Measurements from ENCODE around the gene ATP7A. TPM values are rescaled to one million over a fixed set of nuclear protein-coding genes. Genes with fewer than 3 reads are reported as not detected.

Gene ATP7A
- polyA plus RNA-seq, 1 donor from 2014 or later = 6.2 TPM

DNA sequence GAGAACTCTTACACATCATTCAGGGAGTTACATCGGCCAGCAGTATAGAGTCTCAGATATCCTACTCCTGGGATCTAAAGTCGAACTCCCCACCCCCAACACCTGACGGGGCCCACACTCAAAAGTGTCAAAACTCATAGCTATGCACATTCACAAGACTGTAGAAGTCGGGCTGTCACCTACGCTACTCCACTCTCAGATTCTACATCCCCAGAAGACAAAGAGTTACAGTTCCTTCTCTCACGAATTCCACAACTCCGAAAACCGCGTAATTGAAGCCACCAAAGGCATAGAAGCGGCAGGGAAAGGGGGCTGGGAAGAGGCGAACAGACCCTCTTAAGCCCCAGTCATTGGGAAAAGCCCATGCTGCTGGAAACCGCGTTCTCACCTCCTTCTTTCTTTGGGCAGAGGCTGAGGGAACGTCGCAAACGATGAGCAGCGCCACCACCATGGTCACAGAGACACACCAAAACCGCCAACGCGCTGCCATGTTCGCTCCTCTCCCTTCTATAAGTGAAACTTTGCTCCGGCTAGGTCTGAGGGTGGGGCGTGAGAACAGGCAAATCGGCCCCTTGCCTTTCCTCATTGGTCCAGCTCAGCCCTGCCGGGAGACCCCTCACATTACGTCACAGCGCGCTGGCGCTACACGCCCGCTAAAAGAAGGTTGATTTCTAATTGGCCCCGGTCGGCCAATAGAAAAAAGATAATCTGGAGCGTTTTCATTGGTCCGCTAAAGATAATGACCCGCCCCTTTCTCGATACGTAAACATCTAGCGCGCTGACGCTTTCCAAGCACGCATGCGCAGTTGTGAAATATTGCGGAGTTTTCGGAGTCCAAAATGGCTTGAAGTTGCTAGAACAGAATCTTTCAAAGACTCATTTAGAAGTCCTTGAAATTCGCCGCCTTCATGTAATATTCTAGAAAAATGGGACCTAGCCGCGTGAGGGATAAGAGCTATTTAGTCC is 15.3 kb upstream of the ATP7A start, which contains the start of gene MAGT1:
TSS of gene MAGT1 (minus strand) at position 515 of the 966 bp plus-strand sequence. CDS start at position 490, 25 bp downstream.
- Histone ChIP-seq H3K79me2 (replicated peaks; ENCODE audit: insufficient read depth, low read length) (peaks cover 12% of the 10 kb centered on the region), H3F3A (ENCODE audit: insufficient read depth, low read length, poor library complexity, severe bottlenecking) (no peaks in the 10 kb centered on the region), H3K27ac (ENCODE audit: low read length) (peak within 1 kb of the TSS; percentile 83), H3K36me3 (ENCODE audit: insufficient read depth, low read length) (no peaks in the 10 kb centered on the region), H4K20me1 (ENCODE audit: insufficient read depth) (no peaks in the 10 kb centered on the region), H3K9me2 (ENCODE audit: insufficient read depth, low read length) (no peaks in the 10 kb centered on the region), H2AFZ (ENCODE audit: low read depth, low read length) (peak within 1 kb of the TSS; percentile 52), H3K4me3 (ENCODE audit: low read length) (peak within 1 kb of the TSS; percentile 79), H3K27me3 (ENCODE audit: insufficient read depth, low read depth, low read length) (no peaks in the 10 kb centered on the region), H3K9ac (ENCODE audit: low read length) (peak within 1 kb of the TSS; percentile 58), H3K9me3 (ENCODE audit: low read length) (no peaks in the 10 kb centered on the region), H3K4me2 (ENCODE audit: low read length) (peak within 1 kb of the TSS; percentile 62)
- no peak for TF ChIP-seq EP300 (conservative IDR thresholded peaks at IDR 0.05; ENCODE audit: poor library complexity, severe bottlenecking)
- TF ChIP-seq TAF1 (IDR thresholded peaks at IDR 0.05; ENCODE audit: low read depth) = peak; percentile 14
- TF ChIP-seq MXI1 (conservative IDR thresholded peaks at IDR 0.05; ENCODE audit: poor library complexity, severe bottlenecking) = peak; percentile 71
- TF ChIP-seq POLR2AphosphoS5 (IDR thresholded peaks at IDR 0.05) = peak; percentile 38

DNA sequence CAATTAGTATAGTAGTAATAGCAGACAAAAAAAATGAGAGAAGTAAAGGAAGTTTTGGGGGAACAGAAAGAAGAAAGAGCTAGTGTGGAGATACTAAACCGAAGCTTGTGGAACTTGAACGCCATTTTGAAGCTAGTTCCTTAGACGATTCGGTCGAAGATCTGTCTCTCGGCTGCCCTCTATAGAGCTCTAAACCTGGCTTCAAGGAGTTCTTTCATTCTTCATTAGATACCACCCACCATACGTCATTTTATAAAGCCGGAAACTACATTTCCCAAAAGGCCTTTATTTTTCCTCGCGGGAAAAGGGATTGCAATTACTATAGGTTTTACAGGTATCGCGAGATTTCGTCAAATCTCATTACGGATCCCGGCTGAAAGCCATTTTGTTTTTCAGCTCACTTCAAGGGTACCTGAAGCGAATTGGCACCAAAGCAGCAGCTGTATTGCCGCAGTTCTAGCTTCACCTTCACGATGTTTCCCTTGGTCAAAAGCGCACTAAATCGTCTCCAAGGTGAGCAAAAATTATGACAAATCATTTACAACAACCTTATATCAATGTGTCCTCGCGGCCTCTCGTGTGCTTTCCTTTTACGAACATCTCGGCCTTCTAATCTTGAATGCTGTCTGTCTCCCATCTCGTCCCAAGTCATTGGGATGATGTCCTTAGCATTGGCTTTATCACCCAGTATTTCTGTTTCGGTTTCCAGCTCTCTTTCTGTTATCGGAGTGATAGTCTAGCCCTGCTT is 11.2 kb upstream of the ATP7A start, which contains the start of gene COX7B:
TSS of gene COX7B (plus strand) at position 388 of the 748 bp plus-strand sequence. CDS start at position 474, 86 bp downstream.
- peak within 1 kb of the TSS; percentile 40 for H2AFZ ChIP-seq (ENCODE audit: low read depth, low read length)
- peak; percentile 51 for TF ChIP-seq RAD21 (conservative IDR thresholded peaks at IDR 0.05)
- TF ChIP-seq EP300 (conservative IDR thresholded peaks at IDR 0.05; ENCODE audit: poor library complexity, severe bottlenecking) = no peak
- TF ChIP-seq POLR2AphosphoS5 (IDR thresholded peaks at IDR 0.05) = peak; percentile 93
- TF ChIP-seq, protein P1, sequence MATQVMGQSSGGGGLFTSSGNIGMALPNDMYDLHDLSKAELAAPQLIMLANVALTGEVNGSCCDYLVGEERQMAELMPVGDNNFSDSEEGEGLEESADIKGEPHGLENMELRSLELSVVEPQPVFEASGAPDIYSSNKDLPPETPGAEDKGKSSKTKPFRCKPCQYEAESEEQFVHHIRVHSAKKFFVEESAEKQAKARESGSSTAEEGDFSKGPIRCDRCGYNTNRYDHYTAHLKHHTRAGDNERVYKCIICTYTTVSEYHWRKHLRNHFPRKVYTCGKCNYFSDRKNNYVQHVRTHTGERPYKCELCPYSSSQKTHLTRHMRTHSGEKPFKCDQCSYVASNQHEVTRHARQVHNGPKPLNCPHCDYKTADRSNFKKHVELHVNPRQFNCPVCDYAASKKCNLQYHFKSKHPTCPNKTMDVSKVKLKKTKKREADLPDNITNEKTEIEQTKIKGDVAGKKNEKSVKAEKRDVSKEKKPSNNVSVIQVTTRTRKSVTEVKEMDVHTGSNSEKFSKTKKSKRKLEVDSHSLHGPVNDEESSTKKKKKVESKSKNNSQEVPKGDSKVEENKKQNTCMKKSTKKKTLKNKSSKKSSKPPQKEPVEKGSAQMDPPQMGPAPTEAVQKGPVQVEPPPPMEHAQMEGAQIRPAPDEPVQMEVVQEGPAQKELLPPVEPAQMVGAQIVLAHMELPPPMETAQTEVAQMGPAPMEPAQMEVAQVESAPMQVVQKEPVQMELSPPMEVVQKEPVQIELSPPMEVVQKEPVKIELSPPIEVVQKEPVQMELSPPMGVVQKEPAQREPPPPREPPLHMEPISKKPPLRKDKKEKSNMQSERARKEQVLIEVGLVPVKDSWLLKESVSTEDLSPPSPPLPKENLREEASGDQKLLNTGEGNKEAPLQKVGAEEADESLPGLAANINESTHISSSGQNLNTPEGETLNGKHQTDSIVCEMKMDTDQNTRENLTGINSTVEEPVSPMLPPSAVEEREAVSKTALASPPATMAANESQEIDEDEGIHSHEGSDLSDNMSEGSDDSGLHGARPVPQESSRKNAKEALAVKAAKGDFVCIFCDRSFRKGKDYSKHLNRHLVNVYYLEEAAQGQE (IDR thresholded peaks at IDR 0.05; ENCODE audit: borderline replicate concordance) = peak; percentile 93
- no peak for TF ChIP-seq EZH2 (IDR thresholded peaks at IDR 0.05; ENCODE audit: borderline replicate concordance, insufficient read depth, low read length, poor library complexity, severe bottlenecking)
- TF ChIP-seq CTCF (IDR thresholded peaks at IDR 0.05; ENCODE audit: poor library complexity, severe bottlenecking) = peak; percentile 80
- peak; percentile 21 for TF ChIP-seq SMC3 (conservative IDR thresholded peaks at IDR 0.05; ENCODE audit: poor library complexity)
- peak; percentile 96 for TF ChIP-seq TAF1 (IDR thresholded peaks at IDR 0.05; ENCODE audit: low read depth)
- no peak for TF ChIP-seq MXI1 (conservative IDR thresholded peaks at IDR 0.05; ENCODE audit: poor library complexity, severe bottlenecking)
- no peaks in the 10 kb centered on the region for H3K9me2 ChIP-seq (ENCODE audit: insufficient read depth, low read length)
- peaks cover 29% of the 10 kb centered on the region for H3K79me2 ChIP-seq (replicated peaks; ENCODE audit: insufficient read depth, low read length)
- peak within 1 kb of the TSS; percentile 78 for H3K4me3 ChIP-seq (ENCODE audit: low read length)
- H3K36me3 ChIP-seq (ENCODE audit: insufficient read depth, low read length) = no peaks in the 10 kb centered on the region
- no peaks in the 10 kb centered on the region for H3K9me3 ChIP-seq (ENCODE audit: low read length)
- H3K27ac ChIP-seq (ENCODE audit: low read length) = peak within 1 kb of the TSS; percentile 95
- H3F3A ChIP-seq (ENCODE audit: insufficient read depth, low read length, poor library complexity, severe bottlenecking) = no peaks in the 10 kb centered on the region
- H3K4me2 ChIP-seq (ENCODE audit: low read length) = peak within 1 kb of the TSS; percentile 43
- peak within 1 kb of the TSS; percentile 85 for H3K9ac ChIP-seq (ENCODE audit: low read length)
- no peaks in the 10 kb centered on the region for H3K27me3 ChIP-seq (ENCODE audit: insufficient read depth, low read depth, low read length)
- no peaks in the 10 kb centered on the region for H4K20me1 ChIP-seq (ENCODE audit: insufficient read depth)

Measured in neural cell (in vitro differentiated cells).